ENCODE measurements around the gene ABITRAM. TPM values are rescaled to one million over a fixed set of nuclear protein-coding genes. Genes with fewer than 3 reads are reported as not detected.
"Not testable (repeated sequence)": the region's sequence is repeated elsewhere in the genome, so short reads cannot be mapped to it uniquely, and the experiment has no call there.

Gene ABITRAM
- polyA plus RNA-seq, 1 donor from 2014 or later: 11.4 TPM

GRCh38 chr9:108910914-108911313 is 23.3 kb upstream of the ABITRAM start:
- H3K27ac Mint-ChIP-seq: peak overlapping the region in 1 of 3 donors; percentile 37
- no peaks in the 10 kb centered on the region for H3K9me3 Mint-ChIP-seq
- peaks cover 18% of the 10 kb centered on the region for H3K36me3 Mint-ChIP-seq
- no peak overlapping the region for H3K4me3 Mint-ChIP-seq
- no peaks in the 10 kb centered on the region for H3K27me3 Mint-ChIP-seq
- H3K4me1 Mint-ChIP-seq: peaks cover 0 to 5% (median 0%) of the 10 kb centered on the region in 3 donors

- Mint-ChIP-seq H3K4me3 (no peak overlapping the region), H3K27ac (no peak overlapping the region)
These were observed 22.4 kb upstream of the ABITRAM start for GRCh38 chr9:108911820-108912219.

GRCh38 chr9:108913391-108913790 is 20.8 kb upstream of the ABITRAM start:
- no peaks in the 10 kb centered on the region for H3K9me3 Mint-ChIP-seq
- no peak overlapping the region for H3K4me3 Mint-ChIP-seq
- no peak overlapping the region for H3K27ac Mint-ChIP-seq
- peaks cover 15% of the 10 kb centered on the region for H3K36me3 Mint-ChIP-seq
- peaks cover 0 to 4% (median 0%) of the 10 kb centered on the region in 3 donors for H3K4me1 Mint-ChIP-seq
- H3K27me3 Mint-ChIP-seq: no peaks in the 10 kb centered on the region

More at GRCh38 chr9:108911820-108912219, 22.4 kb upstream of the ABITRAM start:
- Mint-ChIP-seq H3K9me3 (no peaks in the 10 kb centered on the region), H3K36me3 (peaks cover 20% of the 10 kb centered on the region), H3K4me1 (peaks cover 0 to 5% (median 0%) of the 10 kb centered on the region in 3 donors), H3K27me3 (no peaks in the 10 kb centered on the region)

- H3K27ac Mint-ChIP-seq: no peak overlapping the region
These were observed 14.7 kb upstream of the ABITRAM start for GRCh38 chr9:108919517-108919916.

GRCh38 chr9:108920401-108920800 is 13.8 kb upstream of the ABITRAM start:
- H3K9me3 Mint-ChIP-seq, H3K27ac Mint-ChIP-seq, H3K27me3 Mint-ChIP-seq, H3K4me1 Mint-ChIP-seq, H3K4me3 Mint-ChIP-seq: not testable (repeated sequence)
- peaks cover 14% of the 10 kb centered on the region for H3K36me3 Mint-ChIP-seq

More at GRCh38 chr9:108919517-108919916, 14.7 kb upstream of the ABITRAM start:
- no peak overlapping the region for H3K4me3 Mint-ChIP-seq
- no peaks in the 10 kb centered on the region for H3K27me3 Mint-ChIP-seq
- peaks cover 0 to 2% (median 0%) of the 10 kb centered on the region in 3 donors for H3K4me1 Mint-ChIP-seq
- H3K36me3 Mint-ChIP-seq: peaks cover 14% of the 10 kb centered on the region
- H3K9me3 Mint-ChIP-seq: no peaks in the 10 kb centered on the region

- Mint-ChIP-seq H3K36me3 (peaks cover 14% of the 10 kb centered on the region), H3K4me1 (no peaks in the 10 kb centered on the region), H3K9me3 (no peaks in the 10 kb centered on the region), H3K27ac (no peak overlapping the region), H3K27me3 (no peaks in the 10 kb centered on the region), H3K4me3 (no peak overlapping the region)
These were observed 13.0 kb upstream of the ABITRAM start for GRCh38 chr9:108921200-108921599.

GRCh38 chr9:108924466-108924865 is 9.7 kb upstream of the ABITRAM start:
- no peaks in the 10 kb centered on the region for H3K27me3 Mint-ChIP-seq
- peaks cover 8% of the 10 kb centered on the region for H3K36me3 Mint-ChIP-seq
- H3K27ac Mint-ChIP-seq: no peak overlapping the region
- no peaks in the 10 kb centered on the region for H3K9me3 Mint-ChIP-seq
- no peaks in the 10 kb centered on the region for H3K4me1 Mint-ChIP-seq
- no peak overlapping the region for H3K4me3 Mint-ChIP-seq

- Mint-ChIP-seq H3K4me1 (peaks cover 9 to 14% (median 11%) of the 10 kb centered on the region in 3 donors), H3K36me3 (peaks cover 6% of the 10 kb centered on the region), H3K27me3 (no peaks in the 10 kb centered on the region), H3K4me3 (no peak overlapping the region), H3K27ac (no peak overlapping the region), H3K9me3 (no peaks in the 10 kb centered on the region)
These were observed 5.8 kb upstream of the ABITRAM start for GRCh38 chr9:108928386-108928785.

GRCh38 chr9:108933231-108933717 is 926 bp upstream of the ABITRAM start:
- Mint-ChIP-seq H3K27ac (peak overlapping the region; percentile 81 to 99 (median 96)), H3K9me3 (no peaks in the 10 kb centered on the region), H3K27me3 (no peaks in the 10 kb centered on the region), H3K4me1 (peaks cover 16 to 26% (median 18%) of the 10 kb centered on the region in 3 donors), H3K4me3 (peak overlapping the region; percentile 98 to 100 (median 99)), H3K36me3 (peaks cover 6% of the 10 kb centered on the region)

- H3K36me3 Mint-ChIP-seq: peaks cover 3% of the 10 kb centered on the region
- peaks cover 16 to 26% (median 18%) of the 10 kb centered on the region in 3 donors for H3K4me1 Mint-ChIP-seq
- H3K27me3 Mint-ChIP-seq: no peaks in the 10 kb centered on the region
- no peaks in the 10 kb centered on the region for H3K9me3 Mint-ChIP-seq
- peak within 1 kb of the TSS; percentile 98 to 100 (median 99) for H3K4me3 Mint-ChIP-seq
- H3K27ac Mint-ChIP-seq: peak within 1 kb of the TSS; percentile 81 to 99 (median 96)
These were observed 380 bp upstream of the ABITRAM start, which contains the start of gene ELP1 for GRCh38 chr9:108933718-108934322. Gene ELP1, minus strand, starts transcription at chr9:108934124. Its CDS starts 2,978 bp downstream, at chr9:108931146.

- no peaks in the 10 kb centered on the region for H3K9me3 Mint-ChIP-seq
- peaks cover 14 to 19% (median 14%) of the 10 kb centered on the region in 3 donors for H3K4me1 Mint-ChIP-seq
- peaks cover 8% of the 10 kb centered on the region for H3K36me3 Mint-ChIP-seq
- peak overlapping the region in 1 of 4 donors; percentile 64 for H3K4me3 Mint-ChIP-seq
- no peak overlapping the region for H3K27ac Mint-ChIP-seq
- H3K27me3 Mint-ChIP-seq: no peaks in the 10 kb centered on the region
These were observed 3.5 kb downstream of the ABITRAM start for GRCh38 chr9:108937561-108938305.

- Mint-ChIP-seq H3K36me3 (peaks cover 8% of the 10 kb centered on the region), H3K4me1 (peaks cover 0 to 6% (median 5%) of the 10 kb centered on the region in 3 donors), H3K9me3 (no peaks in the 10 kb centered on the region), H3K27me3 (no peaks in the 10 kb centered on the region), H3K27ac (no peak overlapping the region), H3K4me3 (no peak overlapping the region)
These were observed 5.8 kb downstream of the ABITRAM start for GRCh38 chr9:108939975-108940374.

GRCh38 chr9:108950168-108950567 is 16.0 kb downstream of the ABITRAM start:
- Mint-ChIP-seq H3K27ac (no peak overlapping the region), H3K4me1 (no peaks in the 10 kb centered on the region), H3K36me3 (no peaks in the 10 kb centered on the region), H3K4me3 (no peak overlapping the region), H3K27me3 (no peaks in the 10 kb centered on the region), H3K9me3 (no peaks in the 10 kb centered on the region)

GRCh38 chr9:108951578-108951977 is 17.4 kb downstream of the ABITRAM start:
- H3K36me3 Mint-ChIP-seq: no peaks in the 10 kb centered on the region
- no peak overlapping the region for H3K27ac Mint-ChIP-seq
- no peaks in the 10 kb centered on the region for H3K27me3 Mint-ChIP-seq
- no peaks in the 10 kb centered on the region for H3K9me3 Mint-ChIP-seq
- no peaks in the 10 kb centered on the region for H3K4me1 Mint-ChIP-seq
- H3K4me3 Mint-ChIP-seq: no peak overlapping the region

- no peaks in the 10 kb centered on the region for H3K36me3 Mint-ChIP-seq
- no peaks in the 10 kb centered on the region for H3K4me1 Mint-ChIP-seq
- no peaks in the 10 kb centered on the region for H3K27me3 Mint-ChIP-seq
- no peak overlapping the region for H3K4me3 Mint-ChIP-seq
- no peak overlapping the region for H3K27ac Mint-ChIP-seq
- no peaks in the 10 kb centered on the region for H3K9me3 Mint-ChIP-seq
These were observed 19.9 kb downstream of the ABITRAM start for GRCh38 chr9:108953983-108954574.

Data from IgD-negative memory B cell (primary cell).